Stimulated activated CD8-positive, alpha-beta memory T cell treated with anti-CD3 and anti-CD28 coated beads, Interleukin-7, amount 100 ng/mL, for 48 hours (primary cell): Measurements from ENCODE around the gene CNN1.
"Not testable (repeated sequence)": the region's sequence is repeated elsewhere in the genome, so short reads cannot be mapped to it uniquely, and the experiment has no call there.

ENCODE experiments used
- DNase-seq, 2 donors: peaks; one replicate each; pipeline ENCODE4 v3.0.0-alpha.2; 2020; ENCODE audit warnings: low read depth in 1 of 2; ENCODE audit errors: extremely low read depth in 1 of 2

CNN1 gene

DNA sequence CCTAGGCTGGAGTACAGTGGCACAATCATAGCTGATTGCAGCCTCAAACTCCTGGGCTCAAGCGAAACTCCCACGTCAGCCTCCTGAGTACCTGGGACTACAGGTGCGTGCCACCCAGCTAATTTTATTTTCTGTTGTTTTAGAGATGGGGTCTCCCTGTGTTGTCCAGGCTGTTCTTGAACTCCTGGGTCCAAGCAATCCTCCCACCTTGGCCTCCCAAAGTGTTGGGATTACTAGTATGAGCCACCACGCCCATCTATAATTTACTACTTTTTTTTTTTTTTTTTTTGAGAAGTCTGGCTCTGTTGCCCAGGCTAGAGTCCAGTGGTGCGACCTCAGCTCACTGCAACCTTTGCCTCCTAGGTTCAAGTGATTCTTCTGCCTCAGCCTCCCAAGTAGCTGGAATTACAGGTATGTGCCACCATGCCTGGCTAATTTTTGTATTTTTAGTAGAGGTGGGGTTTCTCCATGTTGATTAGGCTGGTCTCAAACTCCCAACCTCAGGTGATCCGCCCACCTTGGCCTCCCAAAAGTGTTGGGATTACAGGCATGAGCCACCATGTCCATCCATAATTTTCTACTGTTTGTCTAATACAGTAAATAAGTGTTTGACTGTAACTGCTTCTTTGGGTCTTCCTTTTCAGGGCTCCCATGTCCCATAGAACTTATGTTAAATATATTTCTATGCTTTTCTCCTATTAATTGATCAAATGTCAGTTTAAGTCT is 25.6 kb downstream of the CNN1 start:
- not testable (repeated sequence) for DNase-seq

- not testable (repeated sequence) for DNase-seq
Measured at GRCh38 chr19:11565649-11565980, 27.0 kb downstream of the CNN1 start.

DNA sequence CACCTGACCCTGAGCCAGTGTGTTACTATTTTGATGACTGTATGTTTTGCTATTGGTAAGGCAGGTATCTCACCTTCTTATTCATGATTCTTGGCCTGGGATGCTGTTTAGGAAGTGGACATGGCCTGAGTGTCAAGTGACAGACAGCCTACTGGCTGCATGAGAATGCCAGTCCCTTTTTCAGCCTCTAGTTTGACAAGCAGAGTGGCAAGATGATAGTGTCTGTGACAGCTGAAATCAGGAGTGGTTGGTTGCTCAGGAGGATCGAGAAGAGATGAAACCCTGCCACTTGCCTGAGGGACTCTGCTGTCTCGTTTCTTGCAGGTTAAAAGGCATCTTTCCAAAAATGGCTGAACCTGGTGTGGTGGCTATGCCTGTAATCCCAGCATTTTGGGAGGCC is 27.5 kb downstream of the CNN1 start:
- no peak for DNase-seq

DNA sequence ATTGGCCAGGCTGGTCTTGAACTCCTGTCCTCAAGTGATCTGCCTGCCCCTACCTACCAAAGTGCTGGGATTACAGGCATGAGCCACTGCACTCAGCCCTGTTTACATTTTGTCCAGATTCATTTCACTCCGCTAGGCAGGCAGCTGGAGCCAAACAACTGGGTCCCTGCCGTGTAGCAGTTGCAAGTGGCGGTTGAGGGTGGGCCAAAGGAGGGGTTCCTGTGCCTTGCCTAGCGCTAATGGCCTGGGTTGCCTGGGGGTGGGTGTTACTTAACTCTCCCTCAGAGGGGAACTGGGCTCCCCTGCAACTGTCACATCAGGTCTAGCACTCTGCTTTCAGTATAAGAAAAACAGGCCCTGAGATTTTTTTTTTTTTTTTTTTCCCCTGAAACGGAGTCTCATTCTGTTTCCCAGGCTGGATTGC is 31.4 kb downstream of the CNN1 start:
- DNase-seq = no peak

GRCh38 chr19:11573354-11573753 is 34.7 kb downstream of the CNN1 start:
- not testable (repeated sequence) for DNase-seq

DNA sequence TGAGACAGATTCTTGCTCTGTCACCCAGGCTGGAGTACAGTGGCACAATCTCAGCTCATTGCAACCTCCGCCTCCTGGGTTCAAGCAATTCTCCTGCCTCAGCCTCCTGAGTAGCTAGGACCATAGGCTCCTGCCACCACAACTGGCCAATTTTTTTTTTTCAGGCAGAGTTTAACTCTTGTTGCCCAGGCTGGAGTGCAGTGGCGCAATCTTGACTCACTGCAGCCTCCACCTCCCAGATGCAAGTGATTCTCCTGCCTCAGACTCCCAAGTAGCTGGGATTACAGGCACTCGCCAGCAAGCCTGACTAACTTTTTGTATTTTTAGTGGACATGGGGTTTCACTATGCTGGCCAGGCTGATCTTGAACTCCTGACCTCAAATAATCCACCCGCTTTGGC is 35.1 kb downstream of the CNN1 start:
- DNase-seq = not testable (repeated sequence)

DNA sequence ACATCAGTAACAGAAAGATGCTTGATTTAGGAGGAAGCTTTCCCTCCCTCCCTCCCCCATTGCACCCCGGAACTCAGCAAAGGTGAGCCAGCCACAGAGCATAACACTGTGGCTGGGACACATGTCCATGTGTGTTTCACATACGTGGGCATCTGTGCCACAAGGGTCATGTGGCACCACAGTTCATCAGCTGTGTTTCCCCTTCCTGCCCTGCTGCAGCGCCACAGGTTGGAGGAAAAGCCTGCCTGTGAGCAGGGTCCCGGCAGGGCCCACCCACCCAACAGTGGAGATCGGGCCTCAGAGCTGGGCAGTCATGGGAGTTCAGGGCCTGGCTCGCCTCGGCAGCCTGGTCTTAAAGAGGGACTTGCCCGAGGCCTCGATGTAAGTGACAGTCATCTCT is 36.0 kb downstream of the CNN1 start:
- DNase-seq = no peak

- DNase-seq = no peak
Measured at GRCh38 chr19:11576227-11576626, 37.6 kb downstream of the CNN1 start.

DNA sequence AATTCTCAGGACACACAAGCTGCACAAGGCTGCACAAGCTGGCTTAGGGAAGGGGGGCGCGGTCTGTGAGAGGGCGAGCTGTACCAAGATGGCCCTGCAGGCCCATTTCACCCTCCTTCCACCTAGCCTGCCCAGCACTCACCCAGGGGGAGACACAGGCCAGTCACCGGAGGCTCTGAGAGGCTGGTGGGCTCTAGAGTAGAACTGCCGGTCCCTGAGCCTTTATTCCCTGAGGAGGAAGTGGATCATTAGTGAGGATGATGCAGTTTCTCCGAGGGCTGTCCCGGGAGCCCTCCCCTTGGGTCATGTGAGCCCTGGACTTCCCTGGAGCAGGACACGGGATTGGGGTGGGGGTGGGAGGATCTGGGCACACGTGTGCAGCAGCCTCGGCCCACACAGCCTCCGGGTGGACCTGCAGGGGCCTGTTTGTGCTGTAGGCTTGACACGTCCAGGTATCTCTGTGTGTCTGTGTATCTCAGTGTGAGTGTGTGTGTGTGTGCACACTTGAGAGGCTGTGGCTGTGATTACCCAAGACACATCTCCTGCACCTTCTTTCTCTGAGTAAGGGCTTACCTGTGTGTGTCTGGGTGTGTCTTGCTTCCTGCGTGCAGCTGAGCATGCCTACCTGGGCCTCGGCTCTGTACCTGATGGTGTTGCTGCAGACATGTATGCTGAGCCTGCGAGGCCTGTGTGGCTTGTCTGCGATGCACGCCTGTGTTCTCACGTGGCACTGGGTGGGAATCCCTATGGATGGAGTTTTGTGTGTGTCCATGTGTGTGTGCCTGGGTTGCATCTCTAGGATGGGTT is 39.0 kb downstream of the CNN1 start, which contains the start of gene ACP5:
TSS of gene ACP5 (minus strand) at position 195 of the 807 bp plus-strand sequence. CDS start 328 bp downstream, outside the sequence.
- no peak for DNase-seq

DNA sequence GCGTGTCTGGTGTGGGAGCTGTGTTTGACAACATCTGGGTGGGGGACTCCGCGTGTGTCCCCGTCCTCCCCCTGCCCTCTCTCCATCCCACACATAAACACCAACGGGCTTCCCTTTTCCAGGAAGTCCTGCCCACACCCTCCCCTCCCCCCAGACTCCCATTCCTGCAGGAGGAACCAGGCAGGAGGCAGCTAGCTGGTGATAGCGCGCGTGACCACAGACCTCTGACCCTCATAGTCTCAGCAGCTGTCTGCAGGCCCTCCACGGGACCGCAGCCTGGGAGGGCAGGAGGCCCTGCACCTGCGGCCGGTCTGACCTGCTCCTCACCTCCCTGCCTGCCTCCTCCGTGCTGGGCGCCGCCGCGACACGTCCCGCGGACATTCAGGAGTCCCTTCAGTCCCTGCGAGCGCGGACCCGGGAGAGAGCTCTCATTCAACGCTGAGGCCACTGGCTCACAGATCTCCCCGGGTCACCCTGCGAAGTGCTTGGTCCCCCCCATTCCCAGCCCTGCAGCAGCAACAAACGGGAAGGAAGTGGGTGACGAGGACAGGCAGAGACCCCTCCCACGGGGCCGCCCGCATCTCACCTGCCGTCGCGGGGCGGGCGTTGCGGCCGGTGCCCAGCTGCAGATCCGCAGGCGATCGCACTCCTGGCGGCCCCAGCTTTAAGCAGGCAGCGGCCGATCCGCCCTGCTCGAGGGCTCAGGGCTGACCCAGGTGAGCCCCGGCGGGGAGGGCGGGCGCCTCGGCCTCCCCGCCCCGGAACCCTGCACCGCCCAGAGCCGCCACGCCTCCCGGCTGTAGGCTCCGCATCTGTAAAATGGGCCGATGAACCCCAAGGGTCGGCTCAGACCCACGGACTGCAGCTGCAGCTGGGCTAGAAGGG is 39.8 kb downstream of the CNN1 start:
- DNase-seq = no peak

- DNase-seq = no peak
Measured at GRCh38 chr19:11580116-11580515, 41.5 kb downstream of the CNN1 start.

DNA sequence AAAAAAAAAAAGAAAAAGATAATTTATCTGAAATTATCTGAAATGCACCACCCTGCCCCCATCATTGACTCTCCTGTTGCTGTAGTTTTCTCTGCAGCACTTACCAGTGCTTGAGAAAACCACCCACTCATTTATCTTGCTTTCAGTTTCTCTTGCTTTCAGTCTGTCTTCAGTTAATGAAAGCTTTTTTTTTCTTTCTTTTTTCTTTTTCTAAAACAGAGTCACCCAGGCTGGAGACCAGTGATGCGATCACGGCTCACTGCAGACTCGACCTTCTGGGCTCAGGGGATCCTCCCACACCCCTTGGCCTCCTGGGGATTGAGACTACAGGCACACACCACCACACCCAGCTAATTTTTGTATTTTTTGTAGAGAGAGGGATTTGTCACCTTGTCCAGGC is 43.1 kb downstream of the CNN1 start:
- peak; percentile 33 to 55 for DNase-seq

DNA sequence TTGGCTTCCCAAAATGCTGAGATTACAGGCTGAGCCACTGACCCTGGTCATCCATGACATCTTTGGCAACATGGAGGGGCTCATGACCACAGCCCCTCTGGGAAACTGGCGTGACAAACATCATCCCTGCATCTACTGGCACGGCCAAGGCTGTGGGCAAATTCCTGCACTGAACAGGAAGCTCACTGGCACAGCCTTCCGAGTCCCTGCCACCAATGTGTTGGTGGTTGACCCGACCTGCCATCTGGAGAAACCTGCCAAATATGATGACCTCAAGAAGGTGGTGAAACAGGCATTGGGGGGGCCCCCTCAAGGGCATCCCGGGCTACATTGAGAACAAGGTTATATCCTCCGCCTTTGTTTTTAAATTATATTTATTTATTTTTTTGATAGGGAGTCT is 47.7 kb downstream of the CNN1 start:
- no peak for DNase-seq

- DNase-seq = peak; percentile 51 to 64
Measured at GRCh38 chr19:11587302-11587974, 48.8 kb downstream of the CNN1 start.

GRCh38 chr19:11587975-11588631 is 49.5 kb downstream of the CNN1 start:
- no peak for DNase-seq

GRCh38 chr19:11594084-11594483 is 55.4 kb downstream of the CNN1 start:
- no peak for DNase-seq

- DNase-seq = no peak
Measured at GRCh38 chr19:11596156-11596555, 57.5 kb downstream of the CNN1 start.

- DNase-seq = peak; percentile 94 to 99
Measured at GRCh38 chr19:11597202-11598102, 58.8 kb downstream of the CNN1 start, which contains the start of gene ZNF627. Gene ZNF627 (plus strand): TSS chr19:11597483. CDS start chr19:11597628, 145 bp downstream.

DNA sequence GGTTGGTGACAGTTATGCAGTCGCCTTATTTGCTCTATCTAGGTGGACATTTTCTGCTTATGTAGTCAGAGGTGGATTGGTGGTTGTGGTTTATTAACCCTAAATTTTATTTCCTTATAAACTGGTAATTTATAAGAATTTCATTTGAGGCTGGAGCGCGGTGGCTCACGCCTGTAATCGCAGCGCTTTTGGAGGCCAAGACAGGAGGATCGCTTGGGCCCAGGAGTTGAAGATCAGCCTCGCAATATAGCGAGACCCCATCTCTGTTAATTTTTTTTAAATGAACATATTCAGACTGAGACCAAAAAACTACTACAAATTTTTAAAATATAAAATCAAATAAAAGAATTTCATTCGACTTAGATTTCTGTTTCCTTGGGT is 59.4 kb downstream of the CNN1 start:
- no peak for DNase-seq
